Stimulated activated CD8-positive, alpha-beta memory T cell treated with anti-CD3 and anti-CD28 coated beads, Interleukin-15, amount 100 ng/mL, for 4 hours (primary cell): ENCODE results near the gene GFOD1.

Experiments
- DNase-seq, 2 donors: peaks; one replicate each; pipeline ENCODE4 v3.0.0-alpha.2; 2020; ENCODE audit warnings: low read depth in 2 of 2

GFOD1 gene

GRCh38 chr6:13375360-13375878 is 112.0 kb downstream of the GFOD1 start:
- DNase-seq: no peak

DNA sequence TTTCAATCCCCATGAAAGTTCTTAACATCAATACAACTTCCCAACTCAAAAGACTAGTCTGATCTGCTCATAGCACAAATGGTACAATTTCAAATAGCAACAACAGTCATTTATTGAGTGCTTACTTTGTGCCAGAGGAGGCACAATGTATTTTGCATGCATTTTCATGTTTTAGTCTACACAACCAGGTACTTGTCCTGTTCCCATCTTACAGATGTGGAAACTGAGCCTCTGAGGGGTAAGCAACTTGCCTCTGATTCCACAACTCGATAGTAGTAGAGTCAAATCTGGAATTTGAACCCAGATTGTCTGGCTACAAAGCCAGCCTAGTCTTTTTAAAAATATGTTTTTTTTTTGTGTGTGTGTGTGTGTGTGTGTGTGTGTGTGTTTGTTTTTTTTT is 113.5 kb downstream of the GFOD1 start:
- DNase-seq: no peak

- DNase-seq: no peak
Observed at GRCh38 chr6:13373488-13373886, 113.9 kb downstream of the GFOD1 start.

DNA sequence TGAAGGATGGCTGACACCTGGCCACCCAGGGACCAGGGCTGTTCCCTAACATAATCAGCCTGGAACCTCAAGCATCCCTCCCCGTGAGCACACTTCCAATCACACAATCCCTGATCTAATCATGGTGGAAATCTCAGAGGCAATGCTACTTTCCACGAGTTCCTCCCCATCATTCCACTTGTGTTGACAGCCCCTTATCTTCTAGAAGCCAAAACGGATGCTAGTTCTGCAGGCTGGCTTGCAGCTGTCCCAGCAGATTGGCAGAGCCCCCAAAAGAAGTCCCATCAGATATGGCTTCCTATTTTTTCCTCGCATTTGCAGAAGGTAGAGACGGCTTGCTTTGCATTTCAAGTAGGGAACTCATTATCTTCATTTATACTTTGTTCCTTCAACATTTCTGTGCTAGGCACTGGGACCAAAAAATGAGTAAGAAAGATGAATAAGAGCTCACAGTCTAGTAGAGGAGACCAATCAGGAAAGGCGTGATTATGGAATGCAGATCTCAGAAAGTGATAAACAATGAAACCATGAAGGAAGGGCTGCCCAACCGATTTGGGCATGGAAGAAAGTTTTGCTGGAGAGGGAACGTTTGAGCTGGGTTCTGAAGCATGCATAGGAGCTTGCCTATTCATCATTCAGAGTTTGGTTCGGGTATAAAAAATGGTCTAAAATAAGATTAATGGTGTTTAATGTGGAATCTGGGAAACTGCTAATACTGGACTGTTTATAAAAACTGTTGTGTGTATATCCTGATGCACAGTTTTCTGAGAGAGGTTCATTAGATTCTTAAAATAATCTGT is 114.5 kb downstream of the GFOD1 start:
- DNase-seq: no peak

DNA sequence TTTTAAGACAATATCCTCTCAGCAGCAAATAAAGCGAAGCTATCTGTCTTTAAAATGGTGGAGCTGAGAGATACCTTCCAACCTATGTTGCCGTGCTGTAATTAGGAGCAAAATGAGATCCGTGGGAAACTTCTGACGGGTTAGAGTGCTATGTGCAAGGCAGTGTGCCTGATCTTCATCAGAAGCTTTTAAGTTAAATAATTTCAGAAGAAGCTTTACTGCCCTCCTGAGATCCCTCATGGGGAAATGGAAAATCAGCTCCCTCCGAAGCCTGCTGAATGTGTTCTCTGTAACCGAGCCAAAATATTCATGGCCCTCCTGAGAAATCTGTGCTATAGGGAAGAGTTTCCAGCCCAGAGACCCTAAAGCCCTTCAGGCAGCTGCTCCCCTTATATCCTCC is 115.3 kb downstream of the GFOD1 start:
- DNase-seq: no peak

DNA sequence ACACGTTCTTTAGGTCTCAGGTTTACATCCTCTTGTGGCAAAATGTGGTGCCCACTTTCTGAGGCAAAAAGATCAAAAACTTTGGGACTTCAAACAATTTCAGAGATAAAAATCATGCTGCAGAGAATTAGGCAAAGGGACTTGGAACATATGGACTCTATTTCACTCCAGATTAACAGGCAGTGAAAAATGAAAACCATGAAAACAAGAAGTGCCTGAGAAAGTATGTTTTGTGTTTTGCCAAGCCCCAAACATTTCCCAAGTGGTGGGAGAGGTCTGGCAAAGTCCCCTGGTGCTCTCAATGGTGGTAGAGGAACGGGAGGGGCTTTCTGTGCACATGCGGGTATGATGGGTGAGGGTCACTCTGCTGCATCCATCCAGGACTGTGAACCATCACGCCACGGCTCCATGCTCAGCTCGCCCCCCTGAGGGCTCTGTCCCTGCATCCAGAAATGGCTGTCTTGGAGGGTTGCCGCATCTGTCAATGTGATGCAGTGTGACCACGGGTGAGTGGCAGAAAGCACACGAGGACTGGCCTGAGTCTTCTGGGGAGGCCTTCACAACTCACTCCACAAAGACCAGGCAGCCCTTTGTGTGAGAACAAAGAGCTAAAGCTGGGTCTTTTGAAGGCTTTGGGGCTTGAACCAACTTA is 115.9 kb downstream of the GFOD1 start:
- DNase-seq: no peak

- DNase-seq: no peak
Observed at GRCh38 chr6:13370623-13371022, 116.8 kb downstream of the GFOD1 start.

DNA sequence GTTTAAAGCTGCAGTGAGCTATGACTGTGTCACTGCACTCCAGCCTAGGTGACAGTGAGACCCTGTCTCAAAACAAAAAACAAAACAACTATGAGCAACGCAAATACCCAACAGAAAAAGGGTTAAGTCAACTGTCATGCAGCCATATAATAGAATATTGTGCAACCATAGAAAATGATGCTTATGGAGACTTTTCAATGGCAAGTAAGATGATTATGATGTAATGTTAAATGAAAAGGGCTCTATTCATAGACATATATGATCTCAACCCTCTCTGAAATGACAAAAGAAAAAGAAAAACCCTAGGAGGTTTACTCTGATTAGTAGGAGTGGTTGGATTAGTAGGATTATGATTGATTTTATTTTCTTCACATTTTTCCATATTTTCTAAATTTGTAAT is 117.8 kb downstream of the GFOD1 start:
- no peak for DNase-seq

DNA sequence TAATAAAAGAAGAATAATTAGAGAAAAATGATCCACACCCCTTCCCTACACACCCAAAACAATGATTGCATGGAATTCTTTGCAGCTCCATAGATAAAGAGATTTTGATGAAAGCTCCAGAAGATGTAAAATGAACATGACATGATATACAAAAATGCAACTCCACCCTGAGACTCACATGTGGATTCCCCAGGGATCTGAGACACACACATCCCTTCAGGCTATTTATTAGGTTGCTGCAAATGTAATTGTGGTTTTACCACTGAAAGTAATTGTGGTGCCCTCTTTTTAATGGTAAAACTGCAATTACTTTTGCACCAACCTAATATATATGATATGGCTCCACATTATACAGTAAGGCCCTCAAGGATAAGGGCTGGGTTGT is 118.7 kb downstream of the GFOD1 start:
- no peak for DNase-seq

DNA sequence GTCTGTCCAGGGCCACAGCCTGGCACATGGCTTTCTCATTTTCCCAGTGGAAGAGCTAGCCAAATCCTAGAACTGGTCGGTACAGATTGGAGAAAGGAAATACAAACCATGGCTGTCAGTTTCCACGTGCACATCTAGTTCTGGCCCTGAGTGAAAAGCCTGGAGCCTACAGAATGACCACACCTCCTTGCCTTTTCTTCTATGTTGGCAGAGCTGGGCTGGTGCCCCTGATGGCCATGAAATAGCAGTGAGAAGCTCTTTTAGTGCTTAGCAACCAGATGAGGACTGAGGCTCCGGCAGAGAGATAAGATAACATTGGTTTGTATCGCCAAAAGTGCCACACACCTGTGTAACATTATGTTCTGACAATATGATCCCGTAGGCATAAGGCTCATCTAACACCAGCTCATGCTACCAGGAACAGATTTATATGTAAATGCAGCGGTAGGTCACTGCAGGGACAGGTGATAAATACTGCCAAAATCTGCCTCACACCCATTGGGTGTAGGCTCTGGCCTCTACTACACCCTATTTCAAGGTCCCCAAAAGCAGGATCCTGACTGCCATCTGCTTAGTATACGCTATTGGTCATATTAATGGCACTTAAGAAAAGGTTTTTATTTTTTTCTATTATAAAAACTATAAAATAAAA is 119.2 kb downstream of the GFOD1 start:
- no peak for DNase-seq

DNA sequence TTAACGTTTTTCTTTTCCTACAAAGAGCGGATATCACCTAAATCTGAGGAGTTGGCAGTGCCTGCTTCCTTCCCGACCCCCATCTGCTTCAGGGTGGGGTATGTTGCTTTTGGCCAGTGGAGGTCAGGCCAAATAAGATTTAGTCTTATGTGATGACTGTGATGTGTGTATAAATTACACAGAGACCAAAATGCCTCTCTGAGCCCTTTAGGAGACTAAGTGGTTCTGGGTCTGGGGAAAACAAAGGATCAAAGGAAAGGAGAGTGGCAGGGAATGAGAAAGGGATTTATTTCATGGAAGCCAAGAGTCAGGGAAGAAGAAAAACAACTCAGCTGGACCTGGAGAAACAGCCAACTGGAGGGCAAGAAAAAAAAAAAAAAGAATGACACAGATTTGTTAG is 120.0 kb downstream of the GFOD1 start:
- no peak for DNase-seq

GRCh38 chr6:13365320-13365719 is 122.1 kb downstream of the GFOD1 start:
- no peak for DNase-seq

GRCh38 chr6:13364842-13365241 is 122.6 kb downstream of the GFOD1 start:
- no peak for DNase-seq

- no peak for DNase-seq
Observed at GRCh38 chr6:13362412-13362811, 125.0 kb downstream of the GFOD1 start.

DNA sequence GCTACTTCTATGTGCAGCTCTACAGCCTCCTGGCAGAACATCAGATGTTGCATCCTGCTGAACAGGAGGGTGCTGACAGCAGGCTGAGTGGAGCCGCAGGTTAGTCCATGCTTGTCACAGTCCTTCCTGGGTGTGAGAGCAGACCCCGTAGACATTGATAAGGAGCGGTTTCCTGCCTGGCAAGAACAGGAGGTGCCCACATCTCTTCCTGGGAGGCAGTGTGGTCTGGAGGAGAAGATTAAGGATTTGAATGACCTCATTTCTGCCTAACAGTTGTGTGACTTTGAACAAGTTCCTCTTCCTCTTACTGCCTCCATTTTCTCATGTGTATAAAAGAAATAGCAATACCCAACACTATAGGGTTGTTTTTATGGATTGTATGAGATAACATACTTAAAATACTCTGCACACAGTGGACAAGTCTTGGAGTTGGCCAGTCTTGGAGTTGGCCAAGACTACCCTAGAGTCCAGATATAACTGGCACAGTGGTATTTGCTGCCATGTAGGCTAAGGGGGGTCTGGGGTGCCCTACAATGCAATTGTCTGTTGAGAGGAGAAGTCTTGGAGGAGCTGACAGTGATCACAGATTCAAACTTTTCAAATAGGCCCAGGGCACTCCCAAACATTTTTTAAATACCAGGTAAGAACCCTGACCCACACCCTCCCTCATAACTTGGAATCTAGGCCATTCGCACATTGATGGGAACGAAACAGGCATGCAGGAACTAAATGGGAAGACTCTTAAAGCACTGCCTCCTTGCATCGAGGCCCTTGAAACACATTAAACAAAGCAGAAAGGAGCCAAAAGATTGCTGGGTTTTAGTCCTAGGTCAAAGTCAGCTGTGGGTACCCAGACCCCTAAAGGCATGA is 126.5 kb downstream of the GFOD1 start:
- DNase-seq: no peak

- DNase-seq: no peak
Observed at GRCh38 chr6:13359287-13359686, 128.1 kb downstream of the GFOD1 start.

DNA sequence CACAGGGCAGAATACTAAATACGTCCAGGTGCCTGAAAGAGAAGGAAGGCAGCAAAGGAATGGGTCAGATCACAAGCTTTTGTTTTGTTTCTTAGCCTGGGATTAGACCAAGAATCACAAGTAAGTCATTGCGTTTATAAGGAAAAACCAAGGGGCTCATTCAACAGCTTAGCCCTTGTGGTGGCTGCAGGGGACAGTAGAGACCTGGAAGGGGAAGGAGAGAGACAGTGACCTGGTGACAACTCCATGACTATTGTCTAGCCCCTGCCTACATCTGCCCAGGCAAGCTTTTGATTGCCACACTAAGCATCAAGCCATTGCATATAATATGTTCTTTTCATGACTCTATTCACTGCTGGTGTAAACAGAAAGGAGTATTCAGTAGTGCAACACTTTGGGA is 128.9 kb downstream of the GFOD1 start:
- no peak for DNase-seq

GRCh38 chr6:13357551-13358075 is 129.8 kb downstream of the GFOD1 start:
- DNase-seq: no peak

GRCh38 chr6:13355999-13356785 is 131.2 kb downstream of the GFOD1 start:
- DNase-seq: no peak

DNA sequence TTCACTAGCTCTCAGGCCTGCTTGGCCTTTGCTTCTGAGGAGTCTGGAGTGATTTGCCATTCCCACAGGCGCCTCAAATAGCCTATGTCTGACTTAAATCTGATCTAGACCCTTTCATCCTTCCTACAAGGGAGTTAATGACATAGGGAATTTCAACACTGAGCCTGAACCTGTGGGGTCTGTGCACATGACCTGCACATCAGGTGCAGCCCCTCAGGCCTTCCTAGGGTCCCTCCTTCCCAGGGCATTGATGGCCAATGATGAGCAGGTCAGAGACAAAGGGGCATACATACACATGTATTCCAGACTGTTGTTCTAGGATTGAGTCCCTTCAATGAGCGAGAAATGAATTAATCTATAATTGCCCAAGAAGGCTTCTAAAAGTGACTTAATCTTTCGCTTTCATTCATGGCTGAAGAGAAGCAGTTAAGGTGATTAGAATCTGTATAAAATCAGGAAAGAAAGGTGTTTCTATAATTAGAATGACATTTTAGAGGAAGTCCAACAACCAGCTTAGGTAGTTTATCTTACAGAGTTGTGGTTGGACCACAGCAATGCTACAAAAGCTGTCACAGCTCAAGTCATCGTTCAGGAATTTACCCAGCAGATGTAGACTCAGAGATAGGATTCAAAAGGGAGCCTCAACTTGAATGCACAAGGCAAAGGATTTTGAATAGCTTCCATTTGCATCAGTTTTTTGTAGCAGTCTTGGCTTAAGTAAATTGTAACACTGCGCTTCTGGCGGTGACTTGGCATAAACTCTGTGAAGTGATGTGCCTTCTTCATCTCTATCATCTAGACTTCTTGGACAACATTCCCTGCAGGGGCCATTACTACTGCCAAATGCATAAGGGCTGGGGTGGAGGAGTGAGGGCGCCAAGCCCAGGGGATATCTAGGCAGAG is 132.1 kb downstream of the GFOD1 start:
- no peak for DNase-seq
